IMR-90 (cell line): ENCODE data around the gene CLK4. TPM values are rescaled to one million over a fixed set of nuclear protein-coding genes. Genes with fewer than 3 reads are reported as not detected.

Source experiments
- ATAC-seq: fragments of 200-7000 bp; cut with Tn5 transposase; 2 replicates; pipeline ENCODE4 v1.9.1; 2020; ENCODE audit warnings: low read depth, mild to moderate bottlenecking, moderate library complexity
- BruUV-seq: library from RNA; stranded (reverse); fragments of 400-500 nt; replicated peaks from 2 replicates; lab custom pipeline; 2021; lab: Mats Ljungman, UMichigan
- CTCF ChIA-PET: fragments of 300-600 bp; formaldehyde crosslinking; extraction: SDS; loops from one replicate; lab custom pipeline; 2021; ENCODE audit warnings: antibody characterized with exemption; lab: Yijun Ruan, JAX
- POLR2A ChIA-PET: fragments of 300-600 bp; sonication (Branson Sonifier 250); formaldehyde crosslinking; loops from one replicate; lab custom pipeline; 2022; ENCODE audit warnings: antibody characterized with exemption; ENCODE audit not compliant: unreplicated experiment; lab: Charles Lee
- DNase-seq: peaks from one replicate; pipeline ENCODE4 v3.0.0; 2013
- H2AFZ ChIP-seq: replicated peaks from 2 replicates; pipeline ENCODE3; 2013; ENCODE audit warnings: low read length, mild to moderate bottlenecking; ENCODE audit not compliant: poor library complexity
- H2AK5ac ChIP-seq: 2 replicates; pipeline ENCODE4 v1.6.1; 2013; ENCODE audit warnings: low read depth, low read length, inconsistent platforms
- H2AK9ac ChIP-seq: replicated peaks from 2 replicates; pipeline ENCODE3; 2013; ENCODE audit warnings: mild to moderate bottlenecking, low read depth, low read length, moderate library complexity; ENCODE audit not compliant: poor library complexity
- H2BK120ac ChIP-seq: 2 replicates; pipeline ENCODE4 v1.6.1; 2013; ENCODE audit warnings: low read depth, low read length, inconsistent platforms
- H2BK15ac ChIP-seq: 3 replicates; pipeline ENCODE4 v1.6.1; 2013; ENCODE audit warnings: low read depth, low read length, inconsistent platforms
- H2BK20ac ChIP-seq: 2 replicates; pipeline ENCODE4 v1.6.1; 2013; ENCODE audit warnings: low read depth, mild to moderate bottlenecking, inconsistent platforms, low read length, moderate library complexity
- H2BK5ac ChIP-seq: 2 replicates; pipeline ENCODE4 v1.6.1; 2013; ENCODE audit warnings: mild to moderate bottlenecking, low read depth, low read length, inconsistent platforms; ENCODE audit not compliant: poor library complexity, severe bottlenecking
- H3K14ac ChIP-seq: replicated peaks from 2 replicates; pipeline ENCODE4 v1.6.1; 2013; ENCODE audit warnings: low read depth, low read length, inconsistent platforms
- H3K18ac ChIP-seq: 2 replicates; pipeline ENCODE4 v1.6.1; 2013; ENCODE audit warnings: low read depth, low read length, control low read depth
- H3K23ac ChIP-seq: 2 replicates; pipeline ENCODE4 v1.6.1; 2013; ENCODE audit warnings: low read depth, low read length, inconsistent platforms
- H3K27ac ChIP-seq: 2 replicates; pipeline ENCODE4 v1.5.1; 2013; ENCODE audit warnings: mild to moderate bottlenecking, control low read depth, low read length; ENCODE audit not compliant: insufficient read depth
- H3K27me3 ChIP-seq: 2 replicates; pipeline ENCODE4 v1.6.1; 2013; ENCODE audit warnings: low read length; ENCODE audit not compliant: control insufficient read depth, insufficient read depth
- H3K36me3 ChIP-seq: 2 replicates; pipeline ENCODE4 v1.6.1; 2013; ENCODE audit warnings: low read length, mixed read lengths; ENCODE audit not compliant: control insufficient read depth, insufficient read depth
- H3K4ac ChIP-seq: 2 replicates; pipeline ENCODE4 v1.6.1; 2013; ENCODE audit warnings: low read depth, low read length, inconsistent platforms
- H3K4me1 ChIP-seq: 2 replicates; pipeline ENCODE4 v1.6.1; 2013; ENCODE audit warnings: low read length, mixed read lengths; ENCODE audit not compliant: control insufficient read depth, insufficient read depth
- H3K4me2 ChIP-seq: 2 replicates; pipeline ENCODE4 v1.6.1; 2013; ENCODE audit warnings: low read depth, mild to moderate bottlenecking, control low read depth, low read length, moderate library complexity
- H3K4me3 ChIP-seq: 2 replicates; pipeline ENCODE4 v1.5.1; 2013; ENCODE audit warnings: low read depth, mild to moderate bottlenecking, control low read depth, low read length, moderate library complexity; ENCODE audit not compliant: insufficient read depth
- H3K56ac ChIP-seq: 2 replicates; pipeline ENCODE4 v1.6.1; 2013; ENCODE audit warnings: low read length, inconsistent platforms; ENCODE audit not compliant: insufficient read depth; ENCODE audit errors: extremely low read depth
- H3K79me1 ChIP-seq, 2 experiments: 2 replicates each; pipeline ENCODE4 v1.6.1; 2013; ENCODE audit warnings: low read length in 2 of 2, inconsistent platforms in 1 of 2, low read depth in 1 of 2
- H3K9ac ChIP-seq: 2 replicates; pipeline ENCODE4 v1.6.1; 2013; ENCODE audit warnings: low read depth, low read length, control low read depth
- H3K9me1 ChIP-seq: 2 replicates; pipeline ENCODE4 v1.6.1; 2013; ENCODE audit warnings: low read length, inconsistent platforms; ENCODE audit not compliant: insufficient read depth
- H3K9me3 ChIP-seq: 2 replicates; pipeline ENCODE4 v1.6.1; 2013; ENCODE audit warnings: low read length; ENCODE audit not compliant: control insufficient read depth, insufficient read depth
- H4K20me1 ChIP-seq: 2 replicates; pipeline ENCODE4 v1.6.1; 2013; ENCODE audit warnings: low read length, inconsistent platforms; ENCODE audit not compliant: insufficient read depth
- H4K5ac ChIP-seq: 2 replicates; pipeline ENCODE4 v1.6.1; 2013; ENCODE audit warnings: mild to moderate bottlenecking, low read depth, low read length, control low read depth
- H4K8ac ChIP-seq, 2 experiments: 2 replicates each; pipeline ENCODE4 v1.6.1; 2013; ENCODE audit warnings: low read depth in 2 of 2, low read length in 2 of 2, control low read depth in 1 of 2, inconsistent platforms in 1 of 2
- H4K91ac ChIP-seq: 2 replicates; pipeline ENCODE4 v1.6.1; 2013; ENCODE audit warnings: low read depth, low read length, inconsistent platforms; ENCODE audit not compliant: insufficient read depth
- CHD1 ChIP-seq: IDR thresholded peaks from 2 replicates; pipeline ENCODE4 v1.6.1; 2012; ENCODE audit warnings: low read depth, low read length, improper control_type of control experiment
- MXI1 ChIP-seq: IDR thresholded peaks from 2 replicates; pipeline ENCODE4 v1.6.1; 2012; ENCODE audit warnings: low read depth, mild to moderate bottlenecking, low read length, moderate library complexity, borderline replicate concordance
- POLR2A ChIP-seq: IDR thresholded peaks from 2 replicates; pipeline ENCODE4 v1.6.1; 2012; ENCODE audit warnings: mild to moderate bottlenecking, low read depth, low read length
- WGBS, 2 experiments: methylation state at CpG; one replicate each; pipeline versions ENCODE4 v1.1.5 to v1.1.7; 2013; ENCODE audit warnings: missing lambda C conversion rate in 2 of 2; ENCODE audit not compliant: insufficient read length in 1 of 2; ENCODE audit errors: extremely low coverage in 2 of 2; 5-methylcytosine and 5-hydroxymethylcytosine counted together
- dilution Hi-C: fragments of 300-500 bp; cut with HindIII; formaldehyde crosslinking; loops from one replicate; pipeline ENCODE4 v1.14.3; 2018; ENCODE audit warnings: low sequenced_read_pairs; ENCODE audit not compliant: unreplicated experiment
- in situ Hi-C: fragments of 300-500 bp; cut with MboI; formaldehyde crosslinking; loops from 3 replicates; pipeline ENCODE4 v1.14.3; 2019; ENCODE audit warnings: low sequenced_read_pairs, inconsistent platforms, mixed read lengths
- intact Hi-C: fragments of 100-400 bp; cut with micrococcal nuclease; formaldehyde crosslinking; loops from 2 replicates; pipeline ENCODE4 v1.10.0; 2022
- polyA plus RNA-seq, 3 experiments: library from polyadenylated mRNA; depleted of rRNA; stranded (reverse); fragments of >200 nt; gene quantifications; 2 replicates each; pipeline ENCODE4 v1.2.3, GENCODE V29; 2012; ENCODE audit warnings: low replicate concordance in 1 of 3
- total RNA-seq: library from RNA; depleted of rRNA; stranded (reverse); fragments of >200 nt; gene quantifications from 2 replicates; pipeline ENCODE4 v1.2.3, GENCODE V29; 2012

Gene CLK4
- total and polyA plus RNA-seq, 2 of the 4 experiments (the other 2 are of a cell fraction): 8.2 to 11.9 TPM

GRCh38 chr5:178555771-178556211 is 71.1 kb downstream of the CLK4 start:
- ChIA-PET CTCF (no interaction called here), POLR2A (no interaction called here)
- Histone ChIP-seq H3K4ac (no peak overlapping the region), H3K18ac (no peak overlapping the region), H3K9me3 (peaks cover 15% of the 10 kb centered on the region), H3K14ac (no peak overlapping the region), H4K5ac (no peak overlapping the region), H3K79me1 (no peaks in the 10 kb centered on the region), H3K23ac (no peak overlapping the region), H4K20me1 (no peaks in the 10 kb centered on the region), H3K9me1 (no peaks in the 10 kb centered on the region), H3K36me3 (no peaks in the 10 kb centered on the region), H2AK9ac (no peak overlapping the region), H3K27me3 (no peaks in the 10 kb centered on the region), H3K9ac (no peak overlapping the region), H2BK5ac (no peak overlapping the region), H3K4me1 (no peaks in the 10 kb centered on the region), H3K4me3 (no peak overlapping the region), H2BK120ac (no peak overlapping the region), H2AK5ac (no peak overlapping the region), H2BK15ac (no peak overlapping the region), H3K27ac (no peak overlapping the region), H2AFZ (no peak overlapping the region), H4K91ac (no peak overlapping the region), H2BK20ac (no peak overlapping the region), H4K8ac (no peak overlapping the region), H3K4me2 (no peak overlapping the region), H3K56ac (no peak overlapping the region)
- TF ChIP-seq POLR2A (no peak), MXI1 (no peak), CHD1 (no peak)
- 76% methylated on average over 4 of the region's 14 CpGs; no CpG with 5 or more reads in 1 of the 2 experiments for WGBS, 2 experiments
- dilution Hi-C loops: no loop called here
- BruUV-seq: no TSS peak
- ATAC-seq (no peak), DNase-seq (no peak)
- in situ Hi-C loops: no loop called here
- intact Hi-C loops: no loop called here
